GM21786 (cell line): Measurements from ENCODE around the gene DNAH8.

Experiments used
- ATAC-seq: cut with Tn5 transposase; IDR thresholded peaks from one replicate; pipeline ENCODE4 v1.9.1; 2021; ENCODE audit not compliant: unreplicated experiment

DNAH8 gene

GRCh38 chr6:39007575-39007974, 292.5 kb downstream of the DNAH8 start:
- ATAC-seq, result no peak

- no peak for ATAC-seq
These were observed 293.6 kb downstream of the DNAH8 start for GRCh38 chr6:39008737-39009136.

DNA sequence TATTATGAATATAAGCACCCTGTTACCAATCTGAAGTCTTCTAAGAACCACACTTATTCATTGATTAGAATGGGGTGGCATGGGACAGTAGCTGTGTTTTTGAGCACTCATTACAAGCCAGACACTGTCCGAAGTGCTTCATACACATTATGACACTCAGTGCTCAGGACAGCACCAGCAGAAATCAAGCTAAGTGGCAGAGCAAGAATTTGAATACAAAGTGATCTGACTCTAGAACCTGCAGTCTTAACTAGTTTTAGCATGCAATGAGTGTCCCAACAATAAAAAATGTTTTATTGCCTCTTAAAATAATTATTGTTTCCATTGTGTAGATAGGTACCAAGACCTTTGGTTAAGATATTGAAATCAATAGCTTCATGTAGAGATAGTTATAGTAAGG, 294.4 kb downstream of the DNAH8 start:
- ATAC-seq, result no peak

GRCh38 chr6:39016839-39017546, 301.9 kb downstream of the DNAH8 start:
- no peak for ATAC-seq

GRCh38 chr6:39017547-39017880, 302.4 kb downstream of the DNAH8 start:
- ATAC-seq, result no peak

- no peak for ATAC-seq
These were observed 303.0 kb downstream of the DNAH8 start for GRCh38 chr6:39018103-39018502.

DNA sequence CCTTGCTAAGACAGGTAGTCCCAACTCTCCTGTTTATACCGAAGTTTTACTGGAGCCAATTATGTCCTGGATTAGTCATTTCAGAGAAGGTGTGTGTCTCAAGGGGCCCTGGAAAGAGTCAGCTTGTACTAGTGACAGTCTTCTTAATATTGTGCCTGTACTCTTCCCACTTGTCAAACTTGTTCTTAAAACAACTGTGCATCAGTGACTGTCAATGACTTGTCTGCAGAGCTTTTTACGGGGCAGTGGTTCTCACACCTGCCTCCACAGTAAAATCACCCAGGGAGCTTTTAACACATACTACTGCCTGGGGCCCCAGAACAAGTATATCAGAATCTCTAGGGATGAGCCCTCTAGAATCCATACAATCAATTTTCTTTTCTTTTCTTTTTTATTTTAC, 305.0 kb downstream of the DNAH8 start:
- ATAC-seq, result no peak

DNA sequence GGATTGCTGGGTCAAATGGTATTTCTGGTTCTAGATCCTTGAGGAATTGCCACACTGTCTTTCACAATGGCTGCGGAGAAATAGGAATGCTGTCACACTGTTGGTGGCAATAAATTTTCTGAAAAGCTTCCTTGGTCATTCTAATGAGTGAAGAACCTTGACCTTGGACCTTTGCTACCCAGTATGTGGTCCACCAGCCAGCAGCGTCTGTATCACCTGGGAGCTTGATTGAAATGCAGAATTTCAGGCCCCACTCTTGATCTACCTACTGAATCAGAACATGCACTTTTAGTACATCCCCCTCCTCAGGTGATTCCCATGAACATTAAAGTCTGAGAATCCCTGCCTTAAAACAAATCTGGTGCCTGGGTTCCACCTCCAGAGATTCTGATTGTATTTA, 305.9 kb downstream of the DNAH8 start:
- ATAC-seq, result no peak

GRCh38 chr6:39021779-39022178, 306.7 kb downstream of the DNAH8 start:
- ATAC-seq, result no peak

DNA sequence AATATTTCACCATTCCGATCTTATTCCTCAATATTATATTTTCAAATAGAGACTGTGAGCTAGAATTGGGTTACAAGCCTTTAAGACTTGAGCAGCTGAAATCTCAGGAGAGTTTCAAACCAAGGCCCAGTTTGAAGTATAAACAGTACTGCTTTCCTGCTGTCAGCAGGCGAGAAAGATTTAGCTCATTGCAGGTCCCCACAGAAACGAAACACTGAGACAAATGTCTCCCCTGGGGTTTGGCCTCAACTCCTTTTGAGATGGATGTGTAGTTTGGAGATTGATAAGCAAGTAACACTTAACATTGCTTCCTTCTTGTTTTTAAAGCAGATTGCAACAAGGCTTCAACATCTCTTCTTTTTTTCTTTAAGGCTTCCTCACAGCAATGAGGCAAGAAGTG, 311.1 kb downstream of the DNAH8 start:
- ATAC-seq, result no peak

DNA sequence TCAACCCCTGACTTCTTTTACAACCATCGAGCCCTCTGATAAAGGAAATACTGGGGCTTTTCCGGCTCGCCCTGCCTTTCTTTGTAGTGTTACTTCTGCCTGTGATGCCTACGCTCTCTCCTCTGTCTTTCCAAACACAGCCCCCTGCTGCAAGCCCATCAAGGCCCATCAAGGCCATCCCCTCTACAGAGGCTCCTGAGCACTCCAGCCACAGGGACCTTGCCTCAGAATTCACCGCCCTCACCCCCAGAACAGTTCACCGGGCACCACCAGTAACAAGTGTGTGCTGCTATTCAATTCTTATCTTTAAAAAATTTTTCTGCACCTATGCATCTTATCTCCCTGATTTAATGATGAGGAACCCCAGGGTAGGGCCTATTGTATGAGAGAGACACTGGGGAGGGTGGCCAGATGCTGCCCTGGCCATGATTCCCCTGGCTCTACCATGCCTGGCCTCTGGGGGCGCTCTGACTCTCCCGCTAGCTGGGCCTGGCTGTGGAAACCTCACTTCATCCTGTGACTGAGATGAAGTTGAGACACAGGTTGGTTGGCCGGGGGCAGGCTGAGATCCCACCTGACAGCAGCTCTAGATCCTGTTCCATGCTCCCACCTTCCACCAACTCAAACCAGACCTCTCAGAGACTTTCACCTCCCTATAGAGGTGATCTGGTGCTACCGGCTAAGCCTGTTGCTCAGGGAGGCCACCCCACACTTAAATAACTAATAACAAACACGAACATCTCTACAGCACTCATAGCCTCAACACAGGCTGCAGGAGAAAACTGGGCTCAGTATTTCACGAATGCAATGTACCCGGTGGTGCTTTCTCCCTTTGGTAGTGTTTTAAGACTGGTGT, 314.3 kb downstream of the DNAH8 start:
- no peak for ATAC-seq

GRCh38 chr6:39035681-39036080, 320.6 kb downstream of the DNAH8 start:
- ATAC-seq, result no peak

DNA sequence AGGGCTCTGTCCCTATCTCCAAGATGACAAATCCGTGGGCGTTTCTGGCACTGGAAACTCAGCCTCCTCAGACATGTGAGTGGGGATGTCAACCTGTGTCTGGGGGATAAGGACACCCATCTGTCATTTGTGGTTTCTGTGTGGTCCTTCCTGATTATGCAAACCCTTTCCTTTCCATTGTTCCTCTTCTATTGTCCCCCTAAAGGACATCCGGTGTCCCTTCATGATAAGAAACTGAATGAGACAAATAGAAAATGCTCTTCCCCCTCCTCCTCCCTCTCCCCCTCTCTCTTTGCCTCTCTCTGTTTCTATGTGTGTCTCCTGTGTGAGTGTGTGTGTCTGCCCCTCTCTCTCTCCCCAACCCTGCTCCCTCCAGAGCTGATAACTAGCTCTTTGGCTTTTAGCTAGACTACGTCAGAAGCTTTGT, 322.0 kb downstream of the DNAH8 start:
- no peak for ATAC-seq

GRCh38 chr6:39037707-39038106, 322.6 kb downstream of the DNAH8 start:
- ATAC-seq, result no peak

DNA sequence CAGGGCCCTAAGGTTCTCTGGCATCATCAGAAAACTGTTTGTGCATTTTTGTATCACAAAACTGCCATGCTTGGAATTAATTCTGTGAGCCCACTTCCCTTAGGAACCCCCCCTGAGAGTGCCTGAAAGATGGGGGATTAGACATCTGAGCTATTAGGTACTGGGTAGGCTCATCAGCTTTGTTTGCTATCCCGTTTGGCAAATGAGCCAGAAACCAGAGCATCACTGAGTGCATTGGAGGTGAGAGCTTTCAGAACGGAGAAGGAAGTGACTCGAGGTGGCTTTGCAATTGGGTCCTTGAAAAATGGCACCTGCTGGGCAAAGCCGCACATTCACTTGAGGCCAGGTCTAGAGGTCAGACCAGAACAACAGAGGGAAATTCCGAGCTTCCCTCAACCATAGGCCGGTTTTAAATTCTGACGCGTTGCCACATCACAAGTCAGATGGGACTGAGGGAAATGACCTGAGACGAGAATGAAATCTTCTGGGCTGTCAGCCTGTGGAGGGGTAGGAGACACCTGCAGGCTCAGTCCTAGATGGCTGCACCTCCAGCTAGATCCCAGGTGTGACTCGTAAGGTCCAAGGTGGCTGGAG, 325.1 kb downstream of the DNAH8 start:
- ATAC-seq, result no peak

DNA sequence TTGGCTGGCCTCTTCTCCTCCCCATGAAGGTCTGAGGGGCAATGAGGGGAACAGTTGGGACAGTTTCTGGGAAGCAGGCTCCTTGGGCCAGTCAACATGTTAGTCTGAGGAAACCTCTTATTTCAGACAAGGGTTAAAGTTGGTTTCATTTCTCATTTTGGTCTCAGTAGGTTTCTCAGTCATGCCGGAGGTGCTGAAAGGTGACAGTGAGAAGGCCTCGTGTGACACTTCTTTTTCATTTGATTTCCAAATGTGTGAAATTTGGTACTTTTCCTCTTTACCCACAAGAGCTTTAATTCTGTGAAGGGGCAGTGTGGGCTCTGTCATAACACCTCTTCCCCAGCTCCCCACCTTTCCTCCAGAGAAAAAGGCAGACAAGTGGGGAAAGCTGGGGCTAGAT, 326.0 kb downstream of the DNAH8 start:
- ATAC-seq, result no peak

GRCh38 chr6:39043776-39044175, 328.7 kb downstream of the DNAH8 start:
- no peak for ATAC-seq

GRCh38 chr6:39044181-39044580, 329.1 kb downstream of the DNAH8 start:
- no peak for ATAC-seq

DNA sequence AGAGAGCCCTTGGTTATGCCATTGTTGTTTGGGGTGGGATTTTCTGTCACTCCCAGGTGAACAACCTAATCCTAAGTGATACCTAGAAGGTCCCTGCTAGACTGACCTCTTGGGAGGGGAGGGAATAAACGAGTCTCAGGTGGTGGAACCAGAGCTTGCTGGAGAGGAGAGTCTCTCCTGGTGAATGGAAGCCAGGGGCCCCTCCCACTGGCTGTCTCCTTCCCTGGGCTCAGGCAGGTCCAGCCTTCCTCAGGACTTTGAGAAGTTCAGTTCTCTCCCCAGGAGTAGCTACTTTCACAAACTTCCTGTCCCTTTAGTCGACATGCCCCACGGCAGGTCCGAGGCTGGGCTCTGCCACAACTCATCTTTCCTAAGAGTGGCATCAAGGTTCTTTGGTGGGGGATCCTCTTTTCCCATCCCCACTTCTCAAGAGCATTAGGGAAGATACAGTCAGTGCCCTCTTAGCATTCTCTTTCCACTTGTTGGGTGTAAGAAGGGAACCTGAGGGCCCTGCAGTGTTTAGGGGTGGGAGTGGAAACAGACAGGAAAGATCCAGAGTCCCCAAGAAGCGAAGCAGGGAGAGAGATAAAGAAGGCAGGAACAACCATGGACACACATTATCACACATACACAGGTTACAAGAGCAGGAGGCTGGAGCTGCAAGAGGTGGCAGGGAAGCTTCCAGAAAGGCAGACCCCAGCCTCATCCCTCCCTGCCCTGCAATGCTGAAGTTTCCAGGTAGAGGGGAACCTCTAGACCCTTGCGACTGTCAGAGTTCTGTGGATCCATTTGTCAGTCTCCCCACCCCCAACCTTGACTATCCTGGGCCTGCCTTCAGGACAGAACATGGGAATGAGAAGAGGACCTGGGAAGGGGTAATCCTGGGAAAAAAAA, 332.6 kb downstream of the DNAH8 start:
- ATAC-seq, result no peak

GRCh38 chr6:39048481-39049399, 333.6 kb downstream of the DNAH8 start, which contains the start of gene GLP1R:
TSS of gene GLP1R (plus strand) at chr6:39048781. CDS start at chr6:39048841, 60 bp downstream.
- ATAC-seq, result no peak
